OCI-M2 (cell line): Measurements from ENCODE around the gene PRKAR1B.
"Not testable (repeated sequence)": the region's sequence is repeated elsewhere in the genome, so short reads cannot be mapped to it uniquely, and the experiment has no call there.

ENCODE experiments used
- DNase-seq: peaks from one replicate; lab custom pipeline; 2025; ENCODE audit not compliant: unreplicated experiment; lab: John Stamatoyannopoulos, UW

The PRKAR1B gene

DNA sequence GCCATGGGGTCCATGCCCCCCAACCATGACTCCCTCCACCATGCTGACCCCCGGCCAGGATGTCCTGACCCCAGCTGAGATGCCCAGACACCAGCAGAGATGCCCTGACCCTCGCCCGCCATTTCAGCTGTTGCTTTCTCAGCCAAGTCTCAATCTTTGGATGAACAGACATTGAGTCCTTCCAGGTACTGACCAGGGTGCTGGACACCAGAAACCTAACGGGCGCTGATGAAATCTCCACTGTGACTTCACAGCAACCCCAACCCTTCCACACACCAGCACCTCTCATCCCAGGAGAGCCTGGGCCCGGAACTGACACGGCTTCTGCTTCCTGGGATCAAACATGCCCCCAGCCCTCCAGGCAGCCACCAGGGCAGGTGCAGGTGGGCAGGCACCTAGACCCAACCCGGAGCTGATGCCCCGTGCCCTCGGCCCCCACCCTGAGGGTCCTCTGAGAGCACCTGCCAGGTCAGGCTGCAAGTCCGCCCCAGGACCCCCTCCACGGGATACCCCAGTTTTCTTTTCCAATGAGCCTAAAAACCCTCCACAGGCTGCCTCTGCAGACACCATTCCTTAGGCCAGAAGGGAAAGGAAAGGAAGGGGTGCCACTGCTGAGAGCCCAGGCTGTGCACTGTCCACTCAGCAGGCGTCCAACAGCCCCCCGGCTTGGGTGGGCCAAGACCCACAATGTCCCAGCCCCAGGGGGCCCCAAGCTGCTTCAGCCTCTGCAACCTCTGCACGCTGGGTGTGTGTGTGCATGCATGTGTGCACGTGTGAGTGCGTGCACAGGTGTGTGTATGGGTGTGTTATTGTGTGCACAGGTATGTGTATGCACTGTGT lies 164.1 kb downstream of the PRKAR1B start:
- no peak for DNase-seq

DNA sequence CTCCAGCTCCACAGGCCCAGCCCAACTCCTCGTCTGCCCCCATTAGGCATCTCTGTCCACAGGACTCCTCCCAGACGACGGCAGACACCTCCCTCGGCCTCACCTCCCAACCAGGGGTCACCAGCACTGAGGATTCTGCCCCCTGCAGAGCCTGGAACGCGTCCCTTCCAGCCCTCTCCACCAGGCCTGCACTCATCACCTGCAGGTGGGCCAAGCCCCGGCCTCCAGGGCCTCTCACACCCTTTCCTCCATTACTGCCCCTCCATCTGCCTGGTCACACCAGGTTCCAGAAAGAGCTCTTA lies 164.8 kb downstream of the PRKAR1B start:
- DNase-seq: no peak

DNA sequence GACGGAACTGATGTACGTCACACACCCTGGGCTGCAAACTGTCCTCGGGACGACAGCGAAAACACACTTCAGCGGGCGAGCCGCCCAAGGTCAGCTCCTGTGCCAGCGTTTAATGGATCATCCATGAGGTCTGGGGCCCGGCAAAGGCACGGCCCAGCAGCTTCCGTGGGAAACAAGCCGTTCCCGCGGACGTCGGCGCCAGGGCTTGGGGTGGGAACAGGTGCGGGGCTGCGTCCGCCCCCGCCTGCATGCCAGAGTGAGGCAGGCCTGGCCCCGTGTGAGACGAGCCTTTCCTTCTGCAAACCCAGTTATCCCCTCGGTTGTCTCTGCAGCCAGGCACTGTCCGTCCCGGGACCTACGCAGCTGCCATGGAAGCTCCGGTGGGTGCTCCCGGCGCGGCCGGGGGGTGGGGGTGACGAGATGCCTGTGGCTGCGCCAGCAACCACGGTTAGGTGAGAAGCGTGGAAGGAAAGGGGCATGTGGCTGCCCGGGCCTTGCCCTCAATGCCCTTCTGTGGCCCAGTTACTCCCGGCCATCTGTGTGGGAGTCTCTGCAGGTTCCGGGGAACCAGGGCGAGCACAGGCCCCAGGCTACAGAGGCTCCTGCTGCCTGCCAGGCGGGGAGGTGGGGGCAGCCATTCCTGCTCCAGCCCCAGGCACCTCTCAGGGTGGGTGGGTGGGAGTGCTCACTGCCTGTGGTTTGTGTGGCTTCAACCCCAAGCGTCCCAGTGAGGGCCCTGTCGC lies 165.3 kb downstream of the PRKAR1B start:
- no peak for DNase-seq

DNA sequence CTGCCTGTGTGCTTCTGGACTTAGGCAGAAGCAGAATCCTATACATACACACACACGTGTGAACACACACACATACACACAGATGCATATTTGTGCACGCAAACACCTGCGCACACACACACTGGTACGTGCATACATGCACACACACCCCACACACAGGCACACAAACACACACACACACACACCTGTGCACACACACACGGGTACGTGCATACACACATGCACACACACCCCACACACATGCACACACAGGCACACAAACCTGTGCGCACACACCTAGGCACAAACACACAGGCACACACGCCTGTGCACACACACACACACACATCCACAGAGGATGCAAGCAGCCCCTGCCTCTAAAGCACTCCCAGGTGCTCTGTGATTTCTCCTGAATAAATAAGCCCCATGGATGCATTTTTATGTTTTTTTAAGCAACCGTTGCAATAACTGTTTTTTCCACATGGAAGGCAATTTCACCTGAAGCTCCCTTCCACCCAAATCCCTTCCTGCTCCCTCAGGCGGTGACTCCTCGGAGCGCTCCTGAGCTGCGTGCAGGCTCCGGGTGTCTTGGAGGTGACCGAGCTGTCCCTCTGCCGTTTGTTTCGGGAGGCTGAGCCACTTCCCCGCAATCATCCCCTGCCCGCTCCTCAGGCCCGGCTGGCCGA lies 166.0 kb downstream of the PRKAR1B start:
- no peak for DNase-seq

DNA sequence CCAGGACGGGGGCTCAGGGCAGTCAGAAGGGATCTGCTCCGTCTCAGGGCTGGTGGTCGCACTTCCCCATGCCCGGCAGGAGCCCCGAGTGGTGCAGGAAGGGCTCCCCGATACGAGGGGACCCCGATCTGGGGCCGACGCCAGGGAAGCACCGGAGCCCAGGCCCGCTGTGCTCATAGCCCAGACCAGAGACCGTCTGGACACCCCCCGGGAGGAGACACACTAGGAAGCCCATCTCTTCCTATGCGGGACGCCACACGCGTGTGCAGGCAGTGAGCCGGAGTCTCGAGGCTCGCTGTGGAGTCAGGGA lies 167.7 kb downstream of the PRKAR1B start:
- no peak for DNase-seq

DNA sequence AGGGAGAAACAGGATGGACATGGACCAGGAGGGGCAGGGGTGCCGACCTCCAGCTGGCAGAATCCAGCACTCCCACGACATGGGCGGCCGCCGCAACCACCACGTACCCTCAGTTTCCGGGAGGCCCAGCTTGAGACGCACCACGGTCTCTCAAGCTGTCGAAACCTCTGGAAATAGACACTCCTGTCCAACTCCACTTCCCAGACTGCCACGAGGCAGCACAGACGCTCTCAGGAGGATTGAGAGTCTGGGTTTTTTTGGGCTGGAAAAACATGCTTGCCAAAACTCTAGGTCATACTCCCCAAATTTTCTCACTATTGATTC lies 169.6 kb downstream of the PRKAR1B start:
- DNase-seq: no peak

DNA sequence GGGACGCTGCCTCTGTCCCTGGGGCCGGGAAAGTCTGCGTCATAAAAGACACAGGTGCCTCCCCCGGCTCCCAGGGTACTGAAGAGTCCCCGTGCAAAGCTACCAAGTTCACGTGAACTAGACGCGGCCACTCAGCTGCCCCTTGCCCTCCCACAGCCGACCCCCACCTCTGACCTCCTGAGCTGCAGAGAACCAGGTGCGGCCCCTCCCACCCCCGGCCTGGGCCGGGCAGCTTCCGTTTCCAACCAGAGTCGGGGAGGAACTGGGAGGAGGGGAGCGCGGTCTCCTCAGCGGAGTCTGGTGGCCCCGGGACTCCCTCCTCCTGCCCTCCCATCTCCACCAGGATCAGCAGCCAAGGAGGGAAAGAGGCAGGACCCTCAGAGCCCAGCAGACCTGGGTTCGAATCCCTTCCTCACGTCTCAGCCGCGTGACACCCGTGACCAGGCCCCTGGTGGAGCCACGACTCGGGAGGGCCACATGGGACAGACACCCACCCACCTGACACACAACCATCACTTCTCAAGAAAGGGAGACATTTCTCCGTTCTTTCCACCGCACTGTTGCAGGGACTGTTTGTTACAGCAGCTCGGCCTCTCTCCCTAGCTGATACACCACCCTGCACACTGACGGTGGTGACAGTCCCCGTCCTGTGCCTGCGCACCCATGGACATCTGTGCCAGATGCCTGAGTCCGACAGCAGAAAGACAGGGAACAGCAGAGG lies 170.1 kb downstream of the PRKAR1B start:
- DNase-seq: no peak

DNA sequence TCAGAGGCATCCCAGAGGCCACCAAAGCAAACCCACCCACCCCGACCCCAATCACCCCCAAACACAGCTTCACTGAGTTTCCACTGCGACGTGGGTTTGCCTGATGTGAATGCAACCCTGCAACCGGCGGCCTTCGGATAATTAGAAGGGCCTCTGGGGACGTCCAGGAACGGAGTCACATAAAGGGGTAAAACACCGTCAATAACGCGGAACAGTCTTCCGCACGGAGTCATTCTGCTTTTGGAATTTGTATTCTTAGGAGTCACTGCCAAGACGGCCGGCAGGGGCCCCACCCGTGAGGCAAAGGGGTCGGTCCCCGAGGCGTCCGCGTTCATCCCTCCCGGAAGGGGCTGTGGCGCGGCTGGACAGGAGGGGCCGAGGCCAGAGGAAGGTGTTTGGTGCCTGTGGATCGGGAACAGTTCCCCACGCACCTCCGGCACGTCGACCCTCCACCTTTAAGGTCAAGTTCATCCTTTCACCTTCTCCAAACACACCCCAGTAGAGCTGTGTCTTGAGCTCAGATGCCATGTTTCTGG lies 170.7 kb downstream of the PRKAR1B start:
- no peak for DNase-seq

DNA sequence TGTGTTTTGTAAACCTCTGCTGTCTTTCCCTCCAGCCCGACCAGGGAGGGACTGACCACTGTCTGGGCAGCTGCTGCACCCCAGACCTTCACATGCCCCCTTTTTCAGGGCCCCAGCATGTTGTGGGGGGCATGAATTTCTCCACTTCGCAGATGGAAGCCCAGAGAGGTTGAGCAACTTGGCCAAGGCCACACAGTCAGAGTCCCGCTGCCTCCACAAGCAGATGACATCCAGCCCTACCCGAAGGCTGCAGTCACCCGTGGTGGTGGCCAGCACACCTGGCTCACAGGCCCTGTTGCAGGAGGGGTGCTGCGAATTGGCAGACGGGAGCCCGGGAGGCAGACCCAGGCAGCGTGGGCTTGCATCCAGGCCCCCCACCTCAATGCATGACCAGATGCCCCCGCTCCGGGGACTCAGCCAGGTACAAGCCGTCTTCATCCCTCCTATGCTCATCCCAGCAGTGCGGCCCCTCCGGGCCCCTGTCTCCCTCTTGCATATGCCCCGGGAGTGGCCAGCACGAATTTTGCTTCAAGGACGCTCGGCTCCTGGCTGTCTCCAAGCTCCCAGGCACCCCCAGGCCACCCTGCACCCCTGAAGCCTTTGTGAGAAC lies 171.4 kb downstream of the PRKAR1B start:
- DNase-seq: no peak

DNA sequence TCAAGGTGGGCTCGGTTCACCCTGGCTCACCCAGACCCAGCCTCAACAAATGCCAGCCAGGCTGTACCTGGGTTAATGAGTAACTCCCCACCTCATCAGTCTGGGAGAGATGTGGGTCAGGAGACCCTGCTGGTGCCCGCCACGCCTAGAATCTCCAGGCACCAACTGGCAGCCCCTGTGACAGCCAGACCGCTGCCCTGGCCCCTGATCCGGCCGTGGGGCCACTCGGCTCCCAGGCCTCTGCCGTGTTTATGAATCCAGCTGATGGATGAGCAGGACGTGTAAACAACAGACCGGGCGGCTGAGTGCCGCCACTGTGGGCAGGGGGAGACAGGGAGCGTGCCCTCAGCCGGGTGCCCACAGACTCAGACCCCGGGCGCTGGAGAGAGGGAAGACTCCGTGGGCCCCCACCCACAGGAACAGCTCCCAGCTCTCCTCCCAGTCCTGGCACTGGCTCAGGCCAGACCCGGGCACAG lies 173.4 kb downstream of the PRKAR1B start:
- no peak for DNase-seq

DNA sequence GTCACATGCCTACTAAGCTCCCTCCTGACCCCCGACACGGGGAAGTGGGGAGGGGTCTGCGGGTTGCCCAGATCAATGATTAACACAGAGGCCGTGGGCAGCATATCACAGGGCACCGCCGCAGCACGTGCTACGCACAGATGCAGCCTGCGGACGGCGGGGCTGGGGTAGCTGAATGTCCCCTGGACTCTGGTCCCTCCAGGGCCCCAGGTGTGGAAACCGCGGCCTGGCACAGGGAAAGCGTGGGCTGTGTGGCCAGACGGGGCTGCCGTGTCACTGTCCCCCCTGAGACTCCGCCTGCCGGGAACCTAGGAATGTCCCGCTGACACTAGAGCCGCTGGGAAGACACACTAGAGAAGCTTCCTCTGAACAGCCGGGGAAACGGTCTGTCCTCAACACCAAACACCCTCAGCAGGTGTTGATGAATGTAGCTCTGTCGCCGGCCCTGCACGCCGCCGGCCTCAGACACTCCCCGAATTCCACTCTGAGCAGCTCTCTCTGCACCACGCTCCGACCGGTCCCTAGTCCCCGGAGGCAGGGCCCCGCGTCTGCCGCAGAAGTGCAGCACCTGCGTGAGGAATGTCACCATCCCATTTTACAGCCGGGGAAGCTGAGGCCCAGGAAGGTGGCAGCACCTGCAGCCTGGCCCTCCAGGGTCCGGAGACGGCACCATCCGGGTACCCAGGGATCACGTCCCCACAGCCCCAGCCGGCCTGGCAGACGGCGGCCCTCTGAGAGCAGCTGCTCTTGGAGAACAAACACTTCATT lies 174.0 kb downstream of the PRKAR1B start:
- DNase-seq: no peak

DNA sequence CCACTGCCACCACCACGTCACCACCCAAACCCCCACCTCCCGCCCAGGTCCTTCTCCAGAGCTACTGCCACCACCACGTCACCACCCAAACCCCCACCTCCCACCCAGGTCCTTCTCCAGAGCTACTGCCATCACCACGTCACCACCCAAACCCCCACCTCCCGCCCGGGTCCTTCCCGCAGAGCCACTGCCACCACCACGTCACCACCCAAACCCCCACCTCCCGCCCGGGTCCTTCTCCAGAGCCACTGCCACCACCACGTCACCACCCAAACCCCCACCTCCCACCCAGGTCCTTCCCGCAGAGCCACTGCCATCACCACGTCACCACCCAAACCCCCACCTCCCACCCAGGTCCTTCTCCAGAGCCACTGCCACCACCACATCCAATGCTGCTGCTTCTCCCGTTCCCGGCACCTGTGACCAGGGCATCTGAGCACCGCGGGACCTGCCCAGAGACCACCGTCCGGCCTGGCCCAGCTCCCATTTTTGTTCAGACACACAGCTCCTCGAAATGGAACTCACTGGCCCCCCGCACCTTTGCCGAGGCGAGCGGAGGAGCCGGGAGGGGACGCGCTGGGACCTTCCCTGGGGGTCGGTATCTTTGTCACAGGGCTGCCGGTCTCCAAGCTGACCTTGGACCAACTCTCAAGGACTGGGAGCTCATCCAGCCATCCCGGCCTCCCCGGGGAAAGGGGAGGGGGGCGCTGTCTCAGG lies 174.8 kb downstream of the PRKAR1B start:
- not testable (repeated sequence) for DNase-seq

DNA sequence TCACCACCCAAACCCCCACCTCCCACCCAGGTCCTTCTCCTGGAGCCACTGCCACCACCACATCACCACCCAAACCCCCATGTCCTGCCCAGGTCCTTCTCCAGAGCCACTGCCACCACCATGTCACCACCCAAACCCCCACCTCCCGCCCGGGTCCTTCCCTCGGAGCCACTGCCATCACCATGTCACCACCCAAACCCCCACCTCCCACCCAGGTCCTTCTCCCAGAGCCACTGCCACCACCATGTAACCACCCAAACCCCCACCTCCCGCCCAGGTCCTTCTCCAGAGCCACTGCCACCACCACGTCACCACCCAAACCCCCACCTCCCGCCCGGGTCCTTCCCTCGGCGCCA lies 175.5 kb downstream of the PRKAR1B start:
- not testable (repeated sequence) for DNase-seq

DNA sequence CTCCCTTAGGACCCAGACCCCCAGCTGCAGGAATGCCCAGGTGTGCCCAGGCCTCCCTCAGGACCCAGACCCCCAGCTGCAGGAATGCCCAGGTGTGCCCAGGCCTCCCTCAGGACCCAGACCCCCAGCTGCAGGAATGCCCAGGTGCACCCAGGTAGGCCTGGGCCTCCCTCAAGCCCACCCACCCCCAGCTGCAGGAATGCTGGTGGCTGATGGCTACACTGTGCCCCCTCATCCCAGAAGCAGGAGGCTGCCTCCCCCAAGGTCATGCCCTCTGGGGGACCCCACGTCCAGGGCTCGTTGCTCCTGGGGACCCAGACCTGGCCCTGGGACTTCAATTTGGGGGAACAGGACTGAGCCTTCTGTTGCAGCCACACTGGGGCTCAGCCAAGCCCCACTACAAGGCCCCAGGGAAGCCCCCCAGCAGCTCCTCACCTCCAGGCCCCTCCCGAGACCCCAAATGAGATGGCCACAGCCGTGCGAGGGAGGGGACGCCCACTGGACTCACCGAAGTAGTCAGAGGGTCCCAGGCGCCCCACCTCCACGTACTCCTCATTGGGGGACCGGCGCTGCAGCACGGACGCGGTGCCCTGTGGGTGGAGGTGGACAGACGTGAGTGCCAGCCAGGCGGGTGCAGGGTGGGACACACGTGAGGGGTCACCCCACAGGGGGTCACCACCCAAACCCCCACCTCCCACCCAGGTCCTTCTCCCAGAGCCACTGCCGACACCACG lies 176.0 kb downstream of the PRKAR1B start:
- DNase-seq: no peak

DNA sequence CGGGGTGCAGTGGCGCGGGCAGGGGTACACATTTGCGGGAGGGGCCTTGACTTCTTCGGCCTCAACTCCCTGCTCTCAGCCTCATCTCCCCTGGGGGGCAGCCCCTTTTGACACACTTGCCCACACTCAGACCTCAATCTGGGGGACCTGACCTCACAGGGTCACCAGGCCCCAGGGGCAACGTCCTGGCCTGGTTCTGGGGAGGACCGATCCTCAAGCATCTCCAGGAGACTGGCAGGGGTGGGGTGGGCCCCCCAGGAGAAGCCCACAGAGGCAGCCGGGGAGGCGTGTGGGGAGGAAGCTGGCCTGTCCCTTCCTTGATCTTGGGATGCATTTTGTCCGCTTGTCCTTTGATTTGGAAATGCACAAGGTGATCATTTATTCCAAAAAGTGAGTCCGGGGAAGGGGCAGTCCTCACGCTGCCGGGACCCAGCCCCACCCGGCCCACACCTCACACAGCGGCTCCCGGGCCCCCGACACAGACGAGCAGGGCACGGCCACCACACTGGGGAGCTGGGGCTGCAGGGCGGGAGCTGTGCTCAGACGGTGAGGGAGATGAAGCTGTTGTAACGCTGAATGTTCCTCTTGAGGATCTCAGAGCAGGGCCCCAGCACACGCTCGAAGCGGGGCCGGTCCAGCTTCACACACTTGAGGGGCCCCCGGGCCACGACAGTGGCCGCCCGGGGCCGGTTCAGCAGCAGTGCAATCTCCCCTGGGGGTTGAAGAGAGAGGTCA lies 177.0 kb downstream of the PRKAR1B start:
- no peak for DNase-seq

DNA sequence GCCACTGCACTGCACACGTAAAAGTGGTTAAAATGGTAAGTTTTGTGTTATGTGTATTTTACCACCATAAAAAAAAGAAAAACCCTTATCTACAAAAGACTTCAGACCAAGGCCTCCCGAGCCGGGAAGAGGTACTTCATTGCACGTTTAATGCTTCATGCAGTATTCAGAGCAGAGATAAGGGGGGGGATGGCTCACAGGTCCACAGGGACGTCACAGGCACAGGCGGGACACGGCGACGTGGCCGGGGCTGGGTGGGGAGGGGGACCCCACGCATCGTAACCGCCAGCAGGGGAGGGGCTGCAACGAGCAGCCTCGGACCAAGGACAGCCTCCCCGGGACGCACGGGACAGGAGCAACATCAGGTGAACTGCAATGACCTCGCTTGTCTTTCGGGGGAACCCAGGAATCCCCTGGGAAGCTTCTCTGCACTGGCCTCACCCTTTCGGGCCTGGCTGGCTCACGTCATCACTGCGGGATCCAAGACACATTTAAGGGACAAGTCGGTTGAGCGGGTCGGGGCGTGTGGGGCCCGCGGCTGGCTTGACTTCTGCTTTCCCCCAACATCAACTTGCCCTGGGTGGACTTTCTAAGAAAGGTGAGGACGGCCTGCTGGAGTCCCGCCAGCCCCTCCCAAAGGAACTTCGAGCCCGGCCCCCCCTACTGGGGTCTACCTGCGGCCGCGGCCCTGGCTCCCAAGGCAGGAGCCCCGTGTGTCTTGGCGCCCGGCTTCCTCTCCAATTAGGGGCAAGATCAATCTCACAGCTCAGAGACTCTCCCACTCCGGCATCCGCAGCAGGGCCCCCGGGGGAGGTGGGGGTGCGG lies 177.8 kb downstream of the PRKAR1B start:
- DNase-seq: no peak

DNA sequence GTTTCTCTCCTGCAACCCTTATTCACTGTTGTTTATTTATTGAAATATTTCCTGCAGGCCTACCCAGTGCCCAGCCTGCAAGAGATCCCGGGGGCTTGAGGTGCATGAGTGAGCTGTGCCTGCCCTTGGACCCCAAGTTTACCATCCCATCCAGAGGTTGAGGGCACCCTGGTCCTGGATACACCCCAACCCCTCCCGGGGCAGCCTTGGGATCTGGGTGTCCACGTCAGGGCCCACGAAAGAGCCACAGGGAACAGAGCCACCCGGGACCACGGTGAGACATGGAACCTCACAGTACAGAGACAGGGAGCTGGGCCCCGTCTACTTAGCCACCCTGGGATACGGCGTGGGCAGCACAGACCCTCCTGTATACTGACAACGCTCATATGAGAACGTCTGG lies 178.7 kb downstream of the PRKAR1B start:
- DNase-seq: no peak
